Measurements from ENCODE around the gene FERD3L. TPM values are rescaled to one million over a fixed set of nuclear protein-coding genes. Genes with fewer than 3 reads are reported as not detected.

Gene FERD3L
- total and polyA plus RNA-seq, 2 experiments from 2014 or later: not detected

- Histone ChIP-seq H3K36me3 (ENCODE audit: insufficient read depth) (no peaks in the 10 kb centered on the region), H3K4me3 (peak overlapping the region; percentile 66), H3K27ac (ENCODE audit: low read depth) (no peak overlapping the region), H2AFZ (no peak overlapping the region), H3K4me2 (peak overlapping the region; percentile 75), H3K4me1 (ENCODE audit: insufficient read depth) (peaks cover 62% of the 10 kb centered on the region), H3K9me2 (ENCODE audit: insufficient read depth) (no peaks in the 10 kb centered on the region), H3K79me2 (replicated peaks; ENCODE audit: insufficient read depth) (no peaks in the 10 kb centered on the region), H3K27me3 (ENCODE audit: insufficient read depth) (peaks cover 90% of the 10 kb centered on the region), H4K20me1 (replicated peaks; ENCODE audit: insufficient read depth) (0 out of 2 replicates have a peak, but pooled peaks cover 8% of the 10 kb centered on the region), H3F3A (replicated peaks; ENCODE audit: low read depth) (peaks cover 9% of the 10 kb centered on the region)
- DNase-seq (ENCODE audit: low spot score) (peak; percentile 80), ATAC-seq (peak; percentile 52)
- Mint-ChIP-seq H3K27me3 (ENCODE audit: insufficient read depth, low read depth, poor library complexity) (peaks cover 76% of the 10 kb centered on the region), H3K4me3 (peak overlapping the region; percentile 70), H3K9me3 (no peaks in the 10 kb centered on the region; the same call in 2 of the 3 replicates), H3K36me3 (ENCODE audit: low read depth) (no peaks in the 10 kb centered on the region), H3K4me1 (peaks cover 48% of the 10 kb centered on the region), H3K27ac (no peak overlapping the region)
- TF ChIP-seq JUNB (IDR thresholded peaks at IDR 0.05; ENCODE audit: unreplicated experiment) (no peak), EZH2 (IDR thresholded peaks at IDR 0.05; ENCODE audit: low read depth, unreplicated experiment) (peak; percentile 77), POLR2AphosphoS5 (IDR thresholded peaks at IDR 0.05; ENCODE audit: low read depth) (no peak)
- TF ChIP-seq, protein P1, sequence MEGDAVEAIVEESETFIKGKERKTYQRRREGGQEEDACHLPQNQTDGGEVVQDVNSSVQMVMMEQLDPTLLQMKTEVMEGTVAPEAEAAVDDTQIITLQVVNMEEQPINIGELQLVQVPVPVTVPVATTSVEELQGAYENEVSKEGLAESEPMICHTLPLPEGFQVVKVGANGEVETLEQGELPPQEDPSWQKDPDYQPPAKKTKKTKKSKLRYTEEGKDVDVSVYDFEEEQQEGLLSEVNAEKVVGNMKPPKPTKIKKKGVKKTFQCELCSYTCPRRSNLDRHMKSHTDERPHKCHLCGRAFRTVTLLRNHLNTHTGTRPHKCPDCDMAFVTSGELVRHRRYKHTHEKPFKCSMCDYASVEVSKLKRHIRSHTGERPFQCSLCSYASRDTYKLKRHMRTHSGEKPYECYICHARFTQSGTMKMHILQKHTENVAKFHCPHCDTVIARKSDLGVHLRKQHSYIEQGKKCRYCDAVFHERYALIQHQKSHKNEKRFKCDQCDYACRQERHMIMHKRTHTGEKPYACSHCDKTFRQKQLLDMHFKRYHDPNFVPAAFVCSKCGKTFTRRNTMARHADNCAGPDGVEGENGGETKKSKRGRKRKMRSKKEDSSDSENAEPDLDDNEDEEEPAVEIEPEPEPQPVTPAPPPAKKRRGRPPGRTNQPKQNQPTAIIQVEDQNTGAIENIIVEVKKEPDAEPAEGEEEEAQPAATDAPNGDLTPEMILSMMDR (conservative IDR thresholded peaks at IDR 0.05; ENCODE audit: low read depth in 2 of 2): 0 out of 4 replicates have a peak, but pooled peaks of 1 of the 2 experiments have one; percentile 11
These were observed 26.4 kb downstream of the FERD3L start for GRCh38 chr7:19118636-19119371.

- DNase-seq (ENCODE audit: low spot score) (peak; percentile 61), ATAC-seq (peak; percentile 29)
- no peaks in the 10 kb centered on the region for H3K36me3 Mint-ChIP-seq (ENCODE audit: low read depth)
- H3K27ac Mint-ChIP-seq: no peak overlapping the region
- Histone ChIP-seq H3K27ac (ENCODE audit: low read depth) (no peak overlapping the region), H3K27me3 (ENCODE audit: insufficient read depth) (peaks cover 97% of the 10 kb centered on the region), H3K4me3 (peak overlapping the region; percentile 66), H3K79me2 (replicated peaks; ENCODE audit: insufficient read depth) (no peaks in the 10 kb centered on the region), H3K4me2 (peak overlapping the region; percentile 75), H4K20me1 (replicated peaks; ENCODE audit: insufficient read depth) (peaks cover 11% of the 10 kb centered on the region; the same call in 1 of the 2 replicates), H2AFZ (no peak overlapping the region), H3K36me3 (ENCODE audit: insufficient read depth) (no peaks in the 10 kb centered on the region), H3K4me1 (ENCODE audit: insufficient read depth) (peaks cover 63% of the 10 kb centered on the region), H3K9me2 (ENCODE audit: insufficient read depth) (no peaks in the 10 kb centered on the region), H3F3A (replicated peaks; ENCODE audit: low read depth) (peaks cover 9% of the 10 kb centered on the region)
- H3K4me3 Mint-ChIP-seq: peak overlapping the region; percentile 70
- peaks cover 84% of the 10 kb centered on the region for H3K27me3 Mint-ChIP-seq (ENCODE audit: insufficient read depth, low read depth, poor library complexity)
- H3K9me3 Mint-ChIP-seq: no peaks in the 10 kb centered on the region; the same call in 2 of the 3 replicates
- peaks cover 42% of the 10 kb centered on the region for H3K4me1 Mint-ChIP-seq
- TF ChIP-seq, protein P1 (conservative IDR thresholded peaks at IDR 0.05; ENCODE audit: low read depth in 2 of 2): peak in 1 of 2 experiments; percentile 20; a peak in 2 of 4 replicates
- TF ChIP-seq REST (IDR thresholded peaks at IDR 0.05; ENCODE audit: unreplicated experiment) (no peak), STAT1 (IDR thresholded peaks at IDR 0.05; ENCODE audit: unreplicated experiment) (no peak), ZNF331 (CRISPR knock-in tag; IDR thresholded peaks at IDR 0.05; ENCODE audit: low read depth) (no peak)
These were observed 27.2 kb downstream of the FERD3L start for GRCh38 chr7:19117870-19118608.
